HPDE6-E6E7 (cell line): ENCODE measurements around the gene MARCKS.

ENCODE experiments used
- DNase-seq: peaks from one replicate; pipeline ENCODE4 v3.0.0; 2011; ENCODE audit warnings: missing footprints; ENCODE audit errors: extremely low spot score

MARCKS gene, protein sequence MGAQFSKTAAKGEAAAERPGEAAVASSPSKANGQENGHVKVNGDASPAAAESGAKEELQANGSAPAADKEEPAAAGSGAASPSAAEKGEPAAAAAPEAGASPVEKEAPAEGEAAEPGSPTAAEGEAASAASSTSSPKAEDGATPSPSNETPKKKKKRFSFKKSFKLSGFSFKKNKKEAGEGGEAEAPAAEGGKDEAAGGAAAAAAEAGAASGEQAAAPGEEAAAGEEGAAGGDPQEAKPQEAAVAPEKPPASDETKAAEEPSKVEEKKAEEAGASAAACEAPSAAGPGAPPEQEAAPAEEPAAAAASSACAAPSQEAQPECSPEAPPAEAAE

GRCh38 chr6:113856625-113857555 lies at the start of gene MARCKS:
Gene MARCKS (plus strand): TSS chr6:113857345. CDS start chr6:113857746, 401 bp downstream.
- no peak for DNase-seq

- DNase-seq = no peak
These were observed 47.3 kb upstream of the MARCKS start for GRCh38 chr6:113809826-113810225.

GRCh38 chr6:113813142-113813541 lies 44.0 kb upstream of the MARCKS start:
- DNase-seq = no peak

DNA sequence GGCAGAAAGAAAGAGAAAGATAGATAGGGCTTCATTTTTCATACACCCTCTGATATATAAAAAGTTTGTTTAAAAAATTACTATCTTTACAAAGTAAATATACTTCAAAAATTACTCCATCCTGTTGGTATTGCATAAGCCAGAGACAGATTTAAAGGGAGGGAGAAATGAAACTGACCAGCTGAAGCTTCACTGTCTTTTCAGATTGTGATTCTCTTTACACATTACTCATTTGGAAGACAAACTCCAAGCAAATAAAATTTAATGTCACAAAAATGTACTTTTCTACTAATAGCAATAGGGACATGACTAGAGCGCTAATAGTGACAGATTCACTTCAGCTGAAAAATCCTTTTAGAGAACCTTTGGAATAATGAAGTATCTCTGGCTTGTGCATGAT lies 38.6 kb upstream of the MARCKS start:
- no peak for DNase-seq

DNA sequence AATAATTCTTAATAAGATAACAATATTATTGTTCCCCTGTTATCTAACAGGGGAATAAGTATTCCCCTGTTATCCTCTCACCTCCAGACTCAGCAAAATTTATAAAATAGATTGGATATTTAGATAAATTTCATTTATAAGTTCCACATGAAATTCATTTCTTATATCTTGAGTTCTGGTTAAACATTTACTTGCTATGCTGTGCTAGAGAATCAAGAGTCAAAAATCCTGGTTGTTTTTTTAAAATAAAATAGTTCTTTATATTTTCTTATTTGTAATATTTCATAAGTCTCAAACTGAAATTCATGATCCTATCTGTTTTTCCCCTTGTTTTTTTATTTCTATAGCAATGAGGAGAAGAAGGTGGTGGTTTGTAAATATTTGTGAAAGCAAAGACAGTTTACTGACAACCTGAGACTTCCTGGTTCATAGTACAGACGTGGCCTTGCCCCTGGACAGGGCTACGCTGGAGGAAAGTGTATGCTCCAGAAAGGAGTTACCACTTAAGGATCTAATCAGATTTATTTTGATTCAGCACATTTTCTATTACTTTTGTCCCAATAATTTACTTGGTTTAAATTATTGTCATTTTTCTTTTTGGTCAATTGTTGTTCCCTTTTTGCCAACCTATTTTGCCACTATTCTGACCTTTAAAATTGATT lies 37.8 kb upstream of the MARCKS start:
- DNase-seq = no peak

DNA sequence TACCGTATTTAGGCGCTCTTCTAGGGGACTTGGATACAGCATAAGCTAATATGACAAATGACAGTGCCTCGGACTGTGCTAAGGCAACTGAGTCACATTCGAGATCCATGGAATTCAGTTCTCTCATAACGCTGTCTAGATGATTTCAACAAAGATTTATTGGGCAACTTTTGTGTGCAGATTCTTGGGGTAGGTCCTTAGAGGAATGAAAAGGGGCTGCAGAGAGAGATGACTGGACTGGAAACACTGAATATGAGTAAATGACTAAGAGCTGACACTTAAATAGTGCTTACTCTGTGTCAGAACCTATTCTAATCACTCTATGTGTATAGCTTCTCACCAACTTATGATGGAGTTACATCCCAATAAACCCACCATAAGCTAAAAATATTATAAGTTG lies 36.4 kb upstream of the MARCKS start:
- no peak for DNase-seq

DNA sequence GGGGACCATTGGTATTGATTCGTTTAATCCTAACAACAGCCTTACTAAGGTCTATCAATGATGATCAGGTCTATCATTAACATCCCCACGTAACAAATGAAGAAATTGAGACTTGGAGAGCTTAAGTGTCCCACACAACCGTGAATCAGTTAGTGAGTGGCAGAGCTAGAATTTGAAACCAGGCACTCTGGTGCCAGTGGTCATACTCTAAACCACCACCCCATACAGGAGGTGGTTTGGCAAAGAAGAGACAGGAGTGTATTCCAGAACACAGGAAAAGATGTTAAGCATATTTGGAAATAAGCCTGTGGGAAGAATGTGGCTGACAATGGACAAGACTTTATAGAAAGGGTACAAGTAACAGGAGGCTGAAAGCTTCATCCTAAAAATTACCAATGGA lies 35.7 kb upstream of the MARCKS start:
- no peak for DNase-seq

GRCh38 chr6:113823916-113824315 lies 33.2 kb upstream of the MARCKS start:
- no peak for DNase-seq

GRCh38 chr6:113824411-113824810 lies 32.7 kb upstream of the MARCKS start:
- DNase-seq = no peak

GRCh38 chr6:113824866-113825265 lies 32.3 kb upstream of the MARCKS start:
- no peak for DNase-seq

DNA sequence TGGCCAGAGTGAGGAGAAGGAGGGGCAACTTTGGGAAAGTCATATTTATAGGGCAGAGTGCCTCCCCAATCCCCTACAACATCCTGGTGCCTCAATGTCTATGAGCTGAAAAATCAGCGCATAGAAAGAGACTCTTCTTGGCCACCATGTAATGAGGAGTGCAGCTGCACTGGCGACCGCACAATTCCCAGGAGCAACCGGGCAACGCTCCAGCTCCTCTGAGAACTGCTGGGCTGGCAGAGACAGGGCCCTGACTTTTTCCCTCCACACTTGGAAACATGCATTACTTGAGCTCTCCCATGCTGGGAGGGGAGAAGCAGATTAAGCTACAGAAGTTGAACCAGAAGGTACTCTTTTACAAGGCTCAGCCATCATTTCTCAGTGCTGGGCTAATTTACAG lies 31.4 kb upstream of the MARCKS start:
- no peak for DNase-seq

DNA sequence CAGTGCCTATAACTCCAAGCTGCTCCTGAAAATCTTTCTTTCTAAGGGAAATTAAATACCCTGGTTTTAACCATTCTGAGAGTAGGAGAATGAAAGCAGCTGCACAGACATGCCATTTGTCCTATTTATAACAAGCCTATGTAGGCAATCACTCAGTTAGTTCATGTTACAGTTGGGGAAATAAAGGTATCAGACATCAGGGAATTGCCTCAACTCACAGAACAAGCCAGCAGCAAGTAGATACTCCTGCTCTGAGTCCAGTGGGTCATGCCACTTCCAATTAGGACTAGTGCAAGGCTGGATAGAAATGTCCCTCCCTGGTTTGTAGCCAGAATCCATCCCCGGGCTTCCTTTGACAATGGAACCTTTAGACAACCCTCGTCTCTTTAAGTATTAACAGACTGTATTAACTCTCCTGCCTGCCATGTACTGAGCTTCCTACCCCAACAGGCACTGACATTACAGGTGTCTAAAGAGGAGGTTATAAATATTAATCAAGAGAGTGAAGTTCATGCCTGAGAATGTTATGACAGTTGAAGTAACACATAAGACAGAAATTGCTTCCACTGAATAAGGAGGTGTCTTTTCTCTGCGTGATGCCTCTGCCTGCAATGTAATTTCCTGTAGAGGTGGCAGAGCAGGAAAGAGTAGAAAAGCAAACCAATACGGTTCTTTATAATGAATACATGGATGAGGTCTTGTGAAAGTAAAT lies 28.0 kb upstream of the MARCKS start:
- DNase-seq = no peak

- no peak for DNase-seq
These were observed 27.5 kb upstream of the MARCKS start for GRCh38 chr6:113829696-113830045.

GRCh38 chr6:113830140-113830539 lies 27.0 kb upstream of the MARCKS start:
- no peak for DNase-seq

- DNase-seq = peak; percentile 2
These were observed 23.6 kb upstream of the MARCKS start for GRCh38 chr6:113833537-113833936.

DNA sequence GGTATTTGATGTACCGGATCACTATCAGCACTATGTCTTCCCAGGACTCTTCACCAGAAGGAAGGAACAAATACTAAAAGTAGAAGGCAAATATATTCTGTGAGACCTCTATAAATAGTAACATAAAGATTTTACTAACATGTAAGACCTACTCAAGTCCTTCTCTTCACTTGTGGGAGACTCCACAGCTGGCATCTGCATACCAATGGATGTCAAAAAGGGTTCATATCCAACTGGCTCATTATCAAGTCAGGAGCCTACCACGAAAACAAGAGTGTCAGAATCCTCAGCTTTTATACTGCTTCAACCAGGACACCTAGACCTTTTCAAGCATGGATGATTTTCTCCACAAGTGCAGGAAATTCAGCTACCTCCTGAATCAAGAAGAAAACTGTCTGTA lies 20.0 kb upstream of the MARCKS start:
- no peak for DNase-seq

DNA sequence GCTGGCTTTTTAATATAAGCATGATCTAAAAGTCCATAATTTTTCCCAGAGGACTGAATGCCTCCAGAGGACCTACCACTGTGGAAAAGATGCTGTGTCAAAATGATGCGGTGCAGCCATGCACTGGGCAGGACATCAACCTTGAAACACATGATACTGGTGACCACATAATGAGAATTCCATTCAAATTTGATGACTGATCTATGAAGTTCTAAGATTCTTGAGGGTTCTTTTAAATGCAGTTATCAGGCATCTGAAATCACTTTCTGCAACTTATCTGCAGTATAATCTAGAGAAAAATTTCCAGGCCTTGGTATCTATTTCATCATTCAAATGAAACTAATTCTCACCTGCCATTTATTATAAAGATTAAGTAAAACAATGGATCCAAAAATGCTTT lies 15.0 kb upstream of the MARCKS start:
- no peak for DNase-seq

DNA sequence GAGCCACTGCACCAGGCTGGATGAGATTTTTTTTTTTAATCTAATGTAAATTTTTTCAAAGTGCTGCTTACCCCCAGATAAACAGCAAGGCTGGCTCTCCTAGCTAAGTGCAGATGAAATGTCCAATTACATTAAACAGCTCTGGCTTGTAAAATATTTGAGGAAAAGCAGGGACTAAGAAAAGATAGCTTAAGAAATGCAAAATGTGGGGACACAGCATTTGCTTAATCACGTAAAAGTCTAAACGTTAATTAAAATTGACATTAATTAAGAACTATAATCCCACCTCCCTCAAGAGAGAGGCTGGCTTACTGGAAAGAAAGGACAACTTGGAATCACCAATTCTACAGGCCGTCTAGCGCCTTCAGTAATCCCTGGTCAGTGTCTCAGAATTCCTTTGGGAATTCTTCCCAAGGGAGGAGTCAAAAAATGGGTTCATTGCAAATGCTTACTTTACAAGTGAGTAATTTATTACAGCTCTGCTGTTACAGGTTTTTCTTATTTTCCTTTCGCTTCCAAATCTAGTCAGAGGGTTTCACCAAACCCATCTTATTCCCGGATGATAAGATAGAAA lies 13.6 kb upstream of the MARCKS start:
- DNase-seq = no peak

DNA sequence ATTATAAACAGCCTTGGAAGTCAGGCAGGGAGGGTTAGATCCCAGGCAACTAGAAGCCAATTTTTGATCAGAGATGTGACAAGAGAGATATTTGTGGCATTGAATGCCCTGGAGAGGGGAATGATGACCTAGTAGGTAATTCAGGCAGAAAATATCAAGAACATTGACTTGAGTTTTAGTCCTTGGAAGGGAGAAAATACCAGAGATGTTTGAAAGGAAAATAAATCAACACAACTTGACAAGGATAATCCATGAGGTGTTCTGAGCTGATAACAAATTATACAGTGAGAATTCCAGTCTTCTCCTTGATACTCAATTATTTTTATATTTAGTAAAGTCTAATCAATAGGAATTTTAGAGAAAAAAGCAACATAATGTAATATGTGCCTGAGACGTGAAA lies 10.6 kb upstream of the MARCKS start:
- no peak for DNase-seq

GRCh38 chr6:113847447-113847846 lies 9.7 kb upstream of the MARCKS start:
- no peak for DNase-seq

DNA sequence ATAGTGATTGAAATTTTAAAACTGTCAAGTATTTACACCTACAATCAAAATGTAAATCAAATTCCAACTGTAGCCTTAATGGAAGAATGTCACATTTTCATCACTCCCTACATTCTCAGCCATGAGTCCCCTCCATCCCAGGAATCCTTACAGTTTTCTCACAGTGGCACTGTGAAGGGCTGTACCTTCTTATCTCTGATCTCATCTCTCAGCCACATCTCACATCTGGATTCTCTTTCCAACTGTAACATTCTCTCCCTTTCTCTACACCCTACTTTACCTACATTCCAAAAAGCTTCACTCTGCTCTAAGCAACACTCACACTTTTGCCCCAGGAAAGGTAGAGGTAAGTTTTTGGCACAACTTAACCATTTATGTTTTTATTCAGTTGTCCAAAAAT lies 8.9 kb upstream of the MARCKS start:
- DNase-seq = no peak

DNA sequence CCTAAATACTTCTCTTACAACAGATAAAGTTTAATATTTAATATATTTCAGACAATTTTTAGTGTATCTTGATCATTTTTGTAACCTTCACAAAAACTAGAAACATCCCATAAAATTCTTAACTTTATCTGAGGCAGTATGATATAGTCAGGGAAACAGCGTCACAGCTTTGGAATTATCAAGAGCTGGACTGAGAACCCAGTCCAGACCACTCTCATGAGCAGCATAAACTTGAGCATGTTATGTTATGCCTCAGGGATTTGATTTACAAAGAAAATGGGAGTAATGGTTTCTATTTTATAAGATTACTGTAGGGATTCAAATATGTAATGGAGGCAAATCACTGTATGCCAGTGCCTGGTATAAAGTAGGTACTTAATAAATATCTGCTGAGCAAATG lies 8.3 kb upstream of the MARCKS start:
- DNase-seq = no peak
